Esophagus muscularis mucosa (tissue), 3 donors: Measurements from ENCODE around the gene NDUFS8.

Experiments
- CTCF ChIP-seq, 3 experiments: fragments of 200-600 bp in 2 of 3; fragments of 450-650 bp in 1 of 3; sonication (generic) in 2 of 3; IDR thresholded peaks; one replicate each; pipeline ENCODE4 v1.5.1; 2017 to 2019; ENCODE audit warnings: antibody characterized with exemption in 3 of 3, mild to moderate bottlenecking in 2 of 3, moderate library complexity in 1 of 3
- POLR2A ChIP-seq: fragments of 450-650 bp; IDR thresholded peaks from one replicate; pipeline ENCODE4 v1.6.1; 2017; ENCODE audit warnings: antibody characterized with exemption, moderate library complexity, mild to moderate bottlenecking, low read depth
- POLR2AphosphoS5 ChIP-seq, 2 donors: sonication (generic); formaldehyde crosslinking; IDR thresholded peaks; one replicate each; pipeline ENCODE4 v1.6.1; 2017; ENCODE audit warnings: antibody characterized with exemption in 2 of 2

GRCh38 chr11:68042219-68043028 is 11.9 kb downstream of the NDUFS8 start:
- no peak for TF ChIP-seq POLR2A
- no peak for TF ChIP-seq CTCF (IDR thresholded peaks at IDR 0.05)
- no peak for TF ChIP-seq POLR2AphosphoS5 (IDR thresholded peaks at IDR 0.05)
